DMS53 treated with DMSO at 0.1 percent for 48 hours (cell line): ENCODE data around the gene GIGYF2.

Experiments
- DNase-seq: peaks from one replicate; lab custom pipeline; 2025; ENCODE audit not compliant: unreplicated experiment; lab: John Stamatoyannopoulos, UW

Gene GIGYF2

DNA sequence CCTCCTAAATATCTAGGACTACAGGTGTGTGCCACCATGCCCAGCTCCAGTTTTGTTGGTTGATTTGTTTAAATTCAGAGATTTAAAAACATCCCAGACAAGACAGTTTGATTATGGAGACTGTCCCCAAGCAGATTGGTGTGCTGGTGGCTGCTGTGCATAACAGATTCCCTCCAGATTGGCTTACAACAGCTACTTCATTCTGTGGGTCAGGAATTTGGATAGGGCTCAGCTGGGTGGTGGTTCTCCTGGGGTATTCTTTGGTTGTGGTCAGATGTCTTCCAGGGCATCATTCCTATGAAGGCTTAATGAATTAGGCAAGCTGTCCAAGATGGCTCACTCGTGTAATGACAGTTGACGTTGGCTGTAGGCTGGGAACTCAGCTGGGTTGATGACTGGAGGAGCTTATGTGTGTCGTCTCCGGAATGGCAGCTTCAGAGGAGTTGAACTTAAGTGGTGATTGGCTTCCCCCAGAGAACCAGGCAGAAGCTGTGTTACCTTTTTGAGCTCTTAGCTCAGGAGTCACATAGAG is 162.3 kb downstream of the GIGYF2 start:
- DNase-seq = no peak

DNA sequence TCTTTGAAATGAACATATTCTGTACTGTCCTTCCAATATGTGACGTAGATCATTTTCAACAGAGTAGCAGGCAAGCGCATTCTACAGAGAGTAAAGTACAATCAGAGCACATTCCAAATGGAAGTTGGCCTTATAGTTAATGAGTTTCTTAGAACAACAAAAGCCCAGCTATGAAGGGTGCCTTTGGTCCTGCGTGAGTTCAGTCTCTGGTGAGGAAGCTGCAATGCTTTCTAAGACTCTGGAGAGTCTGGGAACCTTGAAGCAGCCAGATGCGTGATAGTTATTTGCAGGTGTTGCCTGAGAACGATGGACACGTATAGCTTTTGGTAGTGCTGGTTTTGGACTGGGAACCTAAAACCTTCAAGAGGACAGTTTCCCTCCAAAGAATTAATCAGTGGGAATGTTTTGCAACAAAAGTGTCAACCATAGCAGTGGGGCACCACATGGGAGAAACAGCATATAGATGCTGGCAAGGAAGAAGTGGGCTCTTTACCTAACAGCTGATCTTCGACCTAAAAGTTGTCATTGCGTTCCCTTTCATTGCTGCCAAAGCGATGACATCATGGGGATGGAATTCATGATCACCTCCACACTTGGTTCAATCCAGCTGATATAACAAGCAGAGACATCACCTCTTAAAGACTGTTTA is 163.6 kb downstream of the GIGYF2 start:
- DNase-seq = no peak

DNA sequence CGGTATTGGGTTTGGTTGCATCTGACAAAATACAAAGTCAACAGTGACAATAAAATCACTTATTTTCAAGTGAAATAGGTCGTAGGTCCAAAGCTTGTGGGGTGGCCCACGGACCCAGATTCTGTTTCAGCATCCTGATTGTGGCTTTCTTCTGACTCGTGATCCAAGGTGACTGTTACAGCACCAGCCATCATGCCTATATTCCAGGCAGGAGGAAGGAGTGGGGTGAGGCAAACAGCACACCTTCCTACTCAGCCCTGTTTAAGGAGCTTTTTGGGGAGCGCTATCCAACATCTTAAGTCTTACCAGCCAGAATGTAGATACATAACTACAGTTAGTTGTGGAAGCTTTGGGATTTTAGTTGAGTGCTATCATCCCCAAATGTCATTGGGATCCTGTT is 164.2 kb downstream of the GIGYF2 start:
- DNase-seq = no peak

DNA sequence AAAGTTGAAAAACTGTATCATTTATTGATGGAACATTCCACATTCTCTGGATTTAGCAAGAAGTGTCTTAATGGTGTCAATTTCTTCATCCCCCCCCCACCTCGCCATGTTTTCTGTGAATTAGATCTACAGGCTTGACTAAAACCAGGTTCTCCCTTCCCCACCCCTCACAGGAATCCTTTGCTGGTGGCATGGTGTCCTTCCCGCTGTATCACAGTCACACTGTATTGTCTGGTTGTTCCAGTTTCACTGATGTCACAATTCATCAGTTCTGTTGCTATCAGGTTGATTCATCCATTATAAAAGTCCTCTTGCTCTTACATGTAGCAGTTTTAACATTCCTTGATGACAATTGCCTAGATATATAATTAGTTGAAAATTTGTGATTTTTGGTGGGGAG is 166.9 kb downstream of the GIGYF2 start:
- no peak for DNase-seq

DNA sequence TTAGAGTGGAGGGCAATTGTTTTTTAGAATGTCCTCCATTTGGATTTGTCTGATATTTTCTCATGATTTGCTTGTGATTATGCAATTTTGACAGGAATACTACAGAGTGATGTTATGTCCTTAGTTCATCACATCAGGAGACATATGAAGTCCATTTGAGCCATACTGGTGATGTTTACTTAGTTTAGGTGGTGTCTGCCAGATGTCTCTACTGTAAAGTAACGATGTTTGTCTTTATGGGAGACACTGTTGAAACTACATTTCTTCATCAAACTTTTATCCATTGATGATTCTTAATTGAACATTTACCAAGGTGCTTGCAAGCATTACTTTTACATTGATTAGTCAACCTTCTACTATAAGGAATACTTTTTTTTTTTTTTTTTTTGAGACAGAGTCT is 168.0 kb downstream of the GIGYF2 start:
- DNase-seq = no peak

DNA sequence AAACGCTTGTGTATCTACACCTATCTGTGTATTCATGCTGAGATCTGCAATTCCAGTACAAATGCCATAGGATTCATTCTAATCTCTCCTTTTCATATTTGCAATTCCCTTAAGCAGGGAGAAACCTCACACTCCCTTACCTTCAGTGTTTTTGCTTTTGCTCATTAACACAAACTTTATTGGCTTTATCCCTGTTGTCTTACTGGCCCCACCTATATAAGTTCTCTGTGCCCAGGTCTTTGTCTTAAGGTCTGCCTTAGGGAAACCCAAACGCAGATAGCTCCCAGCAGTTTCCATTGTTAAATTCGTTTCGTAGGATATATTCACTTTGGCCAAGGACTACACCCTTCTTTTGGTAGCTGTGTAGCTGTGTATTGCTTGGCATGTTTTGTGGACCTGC is 169.0 kb downstream of the GIGYF2 start:
- DNase-seq = no peak

DNA sequence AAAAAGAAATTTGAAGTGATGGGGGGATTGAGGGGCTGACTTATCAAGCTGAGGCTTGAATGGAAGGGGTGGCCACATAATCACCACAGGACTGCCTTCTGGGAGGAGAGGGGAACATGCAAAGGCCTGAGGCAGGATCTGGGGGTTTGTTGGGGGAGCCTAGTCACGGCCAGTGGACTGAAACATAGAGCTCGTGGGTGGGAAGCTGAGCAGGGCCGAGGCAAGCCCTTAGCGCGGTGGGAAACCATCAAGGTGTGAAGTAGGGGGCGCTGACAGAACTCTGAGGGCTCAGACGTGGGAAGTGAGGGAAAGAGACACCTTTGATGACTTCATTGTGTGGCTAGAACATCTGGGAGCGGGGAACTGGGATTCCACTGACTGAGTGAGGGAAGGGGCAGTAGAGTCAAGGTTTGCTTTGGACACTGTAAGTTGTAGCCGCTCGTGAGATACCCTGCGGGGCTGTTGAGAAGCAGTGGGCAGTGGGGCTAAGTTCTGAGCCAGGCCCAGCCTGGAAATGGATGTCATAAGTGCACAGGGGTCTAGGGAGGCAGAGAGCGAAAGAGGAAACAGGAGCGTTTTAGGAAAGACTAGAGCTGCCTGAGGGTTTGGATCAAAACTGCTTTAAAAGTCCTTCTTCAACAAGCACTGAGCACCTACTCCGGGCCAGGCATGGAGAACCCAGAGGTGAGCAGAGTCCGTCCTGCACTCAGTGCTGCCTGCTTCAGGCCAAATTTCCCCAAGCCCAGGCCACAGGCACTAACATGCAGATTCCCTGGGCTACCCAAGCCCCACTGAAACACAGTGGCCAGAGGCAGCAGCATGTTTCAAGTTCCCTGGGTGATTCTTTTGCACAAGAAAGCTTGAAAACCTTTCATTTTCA is 172.2 kb downstream of the GIGYF2 start:
- no peak for DNase-seq

DNA sequence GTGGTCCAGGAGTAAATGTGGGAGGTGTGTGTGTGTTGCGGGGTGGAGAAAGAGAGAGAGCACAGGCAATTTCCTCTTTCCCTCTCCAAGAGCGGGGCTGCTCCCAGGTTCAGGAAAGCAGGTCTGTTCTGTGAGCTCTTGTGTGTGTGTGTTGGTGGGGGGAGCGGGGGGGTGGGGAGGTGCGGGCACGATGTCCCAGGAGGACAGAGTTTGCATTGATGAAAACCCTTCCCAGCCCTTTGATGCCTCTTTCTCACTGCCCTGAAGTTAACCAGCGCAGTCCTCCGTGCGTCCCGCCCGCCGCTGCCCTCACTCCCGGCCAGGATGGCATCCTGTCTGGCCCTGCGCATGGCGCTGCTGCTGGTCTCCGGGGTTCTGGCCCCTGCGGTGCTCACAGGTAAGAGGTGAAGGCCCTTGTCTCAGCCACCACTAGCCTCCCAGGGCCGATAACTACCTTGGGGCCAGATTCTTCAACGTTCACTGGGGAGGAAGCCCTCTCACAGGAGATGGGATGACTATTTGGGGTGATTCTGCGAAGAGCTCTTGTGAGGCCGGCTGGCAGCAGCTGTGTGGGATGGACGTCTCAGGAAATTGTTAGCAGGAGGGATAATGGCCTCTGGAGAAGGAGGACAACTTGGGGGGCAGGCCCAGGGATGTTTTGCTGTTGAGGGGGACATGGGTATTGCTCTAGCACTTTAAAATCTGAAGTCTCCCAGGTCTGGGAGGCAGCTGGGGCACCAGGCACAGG is 173.1 kb downstream of the GIGYF2 start, which contains the start of gene SNORC:
SNORC (plus strand) TSS at position 247 of the 748 bp plus-strand sequence; CDS start at position 325, 78 bp downstream.
- DNase-seq = no peak

DNA sequence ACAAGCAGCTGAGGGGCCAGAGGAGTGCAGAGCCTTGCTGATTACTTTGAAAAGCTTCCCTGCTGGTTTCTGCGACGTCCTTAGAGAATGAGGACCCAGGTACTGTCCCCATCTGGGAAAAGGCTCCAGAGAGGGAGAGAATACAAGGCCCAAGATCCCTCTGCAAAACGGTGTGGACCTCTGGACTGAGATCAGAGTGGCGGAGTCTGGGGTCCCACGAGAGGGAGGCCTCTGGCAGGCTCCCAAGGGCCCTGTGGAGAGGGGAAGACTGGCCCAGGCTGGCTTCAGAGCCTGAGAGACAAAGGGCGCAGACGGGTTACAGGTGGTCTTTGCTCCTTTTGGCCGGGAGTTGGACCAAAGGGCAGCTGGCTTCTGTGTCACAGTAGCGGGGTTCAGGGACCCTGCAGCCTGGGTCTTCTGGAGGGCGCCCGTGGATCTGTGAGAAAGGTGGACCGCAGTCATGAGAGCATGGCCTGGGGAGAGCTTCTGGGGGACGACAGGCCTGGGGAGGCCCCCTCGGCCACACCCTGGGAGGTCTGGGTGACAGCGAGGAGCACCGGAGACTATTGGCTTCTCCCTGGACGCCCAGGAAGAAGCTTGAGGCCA is 173.7 kb downstream of the GIGYF2 start:
- no peak for DNase-seq

DNA sequence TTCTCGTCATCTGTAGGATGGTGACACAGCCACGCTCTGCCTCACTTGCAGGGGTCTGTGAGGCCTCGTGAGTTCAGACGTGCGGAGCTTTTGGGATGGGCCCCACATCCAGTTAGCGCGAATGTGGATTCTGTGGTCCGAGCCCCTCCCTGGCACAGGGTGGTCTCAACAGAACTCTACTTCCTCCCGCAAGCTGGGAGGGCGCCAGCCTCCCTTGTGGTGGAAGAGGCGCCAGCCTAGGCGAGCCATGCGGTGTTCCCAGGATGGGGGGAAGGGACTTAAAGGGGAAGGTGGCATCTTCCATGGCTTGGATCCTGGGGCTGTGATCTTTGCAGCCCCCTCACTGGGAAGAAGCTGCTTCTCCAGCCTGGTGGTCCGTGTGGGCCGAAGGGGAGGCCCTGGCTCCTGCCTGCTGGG is 174.3 kb downstream of the GIGYF2 start:
- DNase-seq = no peak

DNA sequence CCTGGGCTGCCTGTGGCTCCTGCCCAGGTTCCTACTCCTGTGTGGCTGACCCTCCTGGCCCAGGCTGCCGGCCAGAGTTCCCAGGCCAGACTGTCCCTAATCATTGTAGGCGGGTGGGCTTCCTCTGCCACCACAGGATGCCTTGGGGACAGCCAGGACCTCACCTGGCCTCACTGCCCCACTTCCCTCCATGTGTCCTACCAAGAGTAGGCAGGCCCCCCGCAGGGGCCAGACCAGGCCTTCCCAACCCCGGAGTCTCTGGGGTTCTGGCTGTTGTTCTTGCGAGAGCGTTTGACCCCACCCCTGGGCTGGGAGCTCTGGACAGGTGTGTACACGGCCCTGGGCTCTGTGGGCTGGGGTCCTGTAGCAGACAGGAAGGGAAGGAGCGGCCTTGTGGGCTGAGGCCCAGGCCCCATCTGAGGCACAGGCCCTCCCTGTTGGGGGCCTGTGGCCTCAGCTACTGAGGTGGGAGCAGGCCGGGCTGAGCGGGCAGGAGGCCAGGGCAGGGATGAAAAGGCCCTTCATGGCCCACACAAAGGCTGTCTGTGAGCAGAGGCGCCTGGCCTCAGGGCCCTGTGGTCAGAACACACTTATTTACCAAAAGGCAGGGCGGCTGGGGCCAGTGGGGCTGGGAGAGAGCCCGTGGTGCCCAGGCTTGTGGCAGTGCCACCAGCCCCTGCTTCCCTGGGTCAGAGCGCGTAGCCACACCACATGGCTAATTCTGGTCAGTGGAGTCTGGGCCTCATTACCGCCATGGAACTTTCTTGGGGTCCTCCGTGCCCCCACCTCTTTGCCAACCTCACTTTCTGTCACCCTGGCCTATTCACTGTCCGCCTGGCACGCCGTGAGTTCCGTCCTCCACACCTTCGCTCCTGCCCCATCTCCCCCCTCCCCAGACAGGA is 175.0 kb downstream of the GIGYF2 start:
- no peak for DNase-seq

DNA sequence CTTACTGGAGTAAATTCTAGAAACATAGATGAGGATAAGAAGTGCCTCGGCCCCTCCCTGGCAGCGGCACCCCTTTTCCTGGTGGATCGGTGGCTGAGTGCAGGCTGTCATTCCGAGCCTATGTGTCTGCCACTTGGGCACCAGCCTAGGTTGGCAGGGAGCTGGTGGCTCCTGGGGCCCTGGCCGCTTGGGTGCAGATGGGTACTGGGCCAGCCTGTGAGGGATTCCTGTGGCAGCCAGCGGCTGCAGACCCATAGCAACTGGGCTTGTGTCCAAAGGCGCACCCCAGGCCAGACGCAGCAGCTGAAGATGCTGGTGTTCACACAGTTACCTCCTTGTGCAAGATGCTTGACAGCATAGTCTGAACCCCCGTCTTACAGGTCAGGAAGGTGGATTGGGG is 175.7 kb downstream of the GIGYF2 start:
- no peak for DNase-seq

DNA sequence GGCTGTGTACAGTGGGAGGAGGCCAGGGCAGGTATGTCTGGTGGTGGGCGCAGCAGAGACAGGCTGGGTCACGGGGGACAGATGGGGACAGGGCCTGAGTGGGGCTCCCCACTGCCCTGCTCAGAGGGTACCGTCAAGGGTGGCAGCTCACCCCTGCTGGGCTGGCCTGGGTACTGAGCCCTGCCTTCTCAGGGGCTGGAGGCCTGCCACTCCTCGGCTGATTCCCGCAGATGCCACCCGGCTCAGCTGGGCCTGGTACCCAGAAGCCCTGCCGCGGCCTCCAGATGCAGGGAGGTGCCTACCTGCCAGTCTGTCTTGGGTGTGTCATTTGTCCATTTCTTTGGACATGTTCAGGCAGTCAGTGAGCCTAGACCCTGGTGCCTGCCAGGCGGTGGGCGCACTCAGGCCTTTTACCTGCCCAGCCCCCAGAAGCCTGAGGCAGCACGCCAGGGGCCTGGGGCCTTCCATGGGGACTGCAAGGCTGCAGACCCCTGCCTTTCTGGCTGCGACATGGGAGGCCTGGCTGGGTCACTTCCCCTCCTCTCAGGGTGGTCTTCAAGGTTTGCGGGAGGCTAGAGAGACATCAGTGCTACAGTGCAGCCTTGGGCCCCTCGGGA is 176.3 kb downstream of the GIGYF2 start:
- no peak for DNase-seq

DNA sequence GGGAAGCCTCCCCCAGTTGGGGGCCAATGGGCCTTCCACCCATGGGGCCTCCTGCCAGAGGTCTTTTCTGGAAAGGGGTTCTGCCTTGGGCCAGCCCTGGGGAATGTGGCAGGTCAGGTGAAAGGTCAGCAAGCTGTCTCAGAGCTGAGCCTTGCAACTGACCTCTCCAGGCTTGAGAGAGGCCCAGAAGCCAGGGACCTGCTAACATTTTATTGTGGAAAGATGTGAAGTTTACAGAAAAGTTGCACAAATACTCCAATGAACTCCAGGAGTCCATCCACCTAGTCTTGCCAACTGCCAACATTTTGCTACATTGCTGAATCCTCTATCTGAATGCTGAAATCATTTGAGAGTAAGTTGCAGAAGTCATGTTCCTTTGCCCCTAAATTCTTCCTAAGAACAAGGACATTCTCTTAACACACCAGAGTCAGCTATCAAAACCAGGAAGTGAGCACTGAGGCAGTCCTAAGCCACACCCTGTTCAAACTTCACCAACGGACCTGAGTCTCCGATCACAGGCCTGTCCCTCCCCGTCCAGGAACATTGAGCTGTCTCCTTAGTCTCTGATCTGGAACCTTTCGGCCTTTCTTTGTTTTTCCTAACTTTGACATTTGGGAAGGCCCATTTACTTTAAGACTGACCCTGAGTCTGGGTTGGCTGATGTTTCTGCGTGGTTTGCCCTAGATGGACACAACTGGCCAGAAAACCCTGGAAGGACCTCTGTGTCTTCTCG is 176.9 kb downstream of the GIGYF2 start:
- DNase-seq = no peak

DNA sequence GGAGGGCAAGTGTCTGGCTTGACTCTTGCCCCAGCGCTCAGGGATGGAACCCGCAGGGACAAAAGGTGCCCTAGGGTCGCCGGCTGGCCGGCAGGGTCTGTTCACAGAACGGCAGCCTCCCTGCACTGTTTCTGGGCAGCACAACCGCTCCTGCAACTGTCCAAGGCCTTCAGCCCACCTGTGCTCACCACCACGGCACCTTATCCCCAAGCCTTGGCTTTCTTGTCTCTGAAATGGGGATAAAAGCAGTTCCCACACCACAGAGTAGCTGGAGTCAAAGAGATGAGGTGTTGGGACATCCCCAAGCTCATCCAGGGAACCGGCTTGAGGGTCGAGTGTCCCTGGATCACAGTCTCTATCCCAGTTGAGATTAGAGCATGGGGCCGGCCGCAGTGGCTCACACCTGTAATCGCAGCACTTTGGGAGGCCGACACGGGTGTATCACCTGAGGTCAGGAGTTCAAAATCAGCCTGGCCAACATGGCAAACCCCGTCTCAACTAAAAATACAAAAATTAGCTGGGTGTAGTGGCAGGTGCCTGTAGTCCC is 177.6 kb downstream of the GIGYF2 start:
- DNase-seq = no peak

DNA sequence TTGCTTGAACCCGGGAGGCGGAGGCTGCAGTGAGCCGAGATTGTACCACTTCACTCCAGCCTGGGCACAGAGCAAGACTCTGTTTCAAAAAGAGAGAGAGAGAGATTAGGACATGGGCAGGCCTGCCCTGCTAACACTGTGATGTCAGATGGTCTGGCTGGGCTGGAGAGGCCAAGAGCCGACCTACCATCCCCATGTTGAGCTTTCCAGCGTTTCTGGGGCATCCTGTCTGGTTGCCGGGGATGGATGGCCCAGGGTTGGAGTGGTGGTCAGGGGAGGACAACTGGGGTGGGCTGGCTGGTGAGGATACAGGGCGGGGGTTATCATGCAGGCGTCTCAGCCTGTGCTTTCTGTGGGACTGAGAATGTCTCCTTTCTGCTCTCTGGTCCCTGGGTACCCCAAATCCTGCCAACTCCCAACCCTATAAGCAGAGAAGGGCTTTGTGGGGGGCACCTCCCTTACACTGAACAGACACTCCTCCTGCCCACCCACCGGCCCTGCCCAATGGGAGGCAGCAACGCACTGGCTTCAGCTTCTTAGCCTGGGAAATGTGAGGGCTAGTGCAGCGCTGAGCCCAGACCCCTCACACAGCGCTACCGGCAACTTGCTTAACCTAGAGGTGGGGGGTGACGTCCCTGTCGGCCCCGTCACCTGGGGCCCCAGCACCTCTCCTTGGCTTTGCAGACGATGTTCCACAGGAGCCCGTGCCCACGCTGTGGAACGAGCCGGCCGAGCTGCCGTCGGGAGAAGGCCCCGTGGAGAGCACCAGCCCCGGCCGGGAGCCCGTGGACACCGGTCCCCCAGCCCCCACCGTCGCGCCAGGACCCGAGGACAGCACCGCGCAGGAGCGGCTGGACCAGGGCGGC is 178.4 kb downstream of the GIGYF2 start:
- no peak for DNase-seq

DNA sequence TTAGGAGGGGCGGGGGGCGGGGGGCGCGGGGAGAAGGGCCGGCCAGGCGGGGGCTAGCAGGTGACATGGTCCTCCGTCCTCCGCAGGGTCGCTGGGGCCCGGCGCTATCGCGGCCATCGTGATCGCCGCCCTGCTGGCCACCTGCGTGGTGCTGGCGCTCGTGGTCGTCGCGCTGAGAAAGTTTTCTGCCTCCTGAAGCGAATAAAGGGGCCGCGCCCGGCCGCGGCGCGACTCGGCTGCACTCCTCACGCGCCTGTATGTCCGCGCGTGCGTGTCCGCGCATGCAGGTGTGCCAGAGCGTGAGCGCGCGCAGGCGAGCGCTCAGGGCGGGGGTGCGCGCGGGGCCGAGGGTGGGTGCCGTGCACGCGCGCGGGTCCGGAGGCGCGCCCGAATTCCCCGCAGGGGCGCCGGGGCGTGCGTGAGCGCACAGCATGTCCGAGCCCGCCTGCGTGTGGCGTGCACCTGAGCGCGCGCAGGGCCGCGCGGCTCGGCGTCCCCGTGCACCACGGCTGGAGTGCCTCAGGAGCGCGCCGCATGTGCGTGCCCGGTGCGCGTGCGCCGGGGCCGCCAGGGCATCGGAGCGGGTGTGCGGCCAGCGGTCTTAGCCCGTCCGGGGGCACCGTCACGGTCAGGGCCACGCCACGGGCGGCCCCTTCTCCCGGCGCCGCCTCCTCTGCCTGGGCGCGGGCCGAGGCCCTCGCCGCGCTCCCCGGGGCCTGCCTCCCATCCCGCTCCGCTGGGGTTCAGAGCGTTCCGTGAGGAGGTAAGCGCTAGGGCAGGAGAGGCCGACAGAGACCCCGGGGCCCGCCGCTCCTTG is 179.2 kb downstream of the GIGYF2 start:
- DNase-seq = no peak
